HG03045 (cell line): ENCODE measurements around the gene FBXL17.

Experiments
- ATAC-seq: cut with Tn5 transposase; IDR thresholded peaks from one replicate; pipeline ENCODE4 v1.9.1; 2021; ENCODE audit warnings: mild to moderate bottlenecking, moderate library complexity; ENCODE audit not compliant: unreplicated experiment

Gene FBXL17

GRCh38 chr5:107826311-107827000 lies 555.4 kb downstream of the FBXL17 start:
- no peak for ATAC-seq

DNA sequence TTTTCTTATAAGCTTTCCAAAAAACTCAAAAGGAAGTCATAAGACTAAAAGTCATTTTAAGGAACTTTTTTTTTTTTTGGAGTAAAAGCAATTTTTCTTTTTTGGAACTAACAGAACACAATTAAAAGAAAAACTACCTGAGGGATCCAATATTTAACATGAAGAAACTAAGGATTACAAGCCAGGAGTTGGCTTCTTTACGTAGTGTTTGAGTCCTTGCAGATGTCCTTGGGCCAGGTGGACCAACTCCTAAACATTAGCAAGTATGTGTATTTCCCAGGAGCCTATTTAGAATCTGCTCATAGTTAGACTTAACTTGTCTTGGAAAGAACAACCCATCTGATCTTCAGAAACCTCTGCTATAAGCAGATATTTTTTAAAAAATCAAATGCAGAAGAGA lies 557.1 kb downstream of the FBXL17 start:
- no peak for ATAC-seq

GRCh38 chr5:107821288-107821687 lies 560.6 kb downstream of the FBXL17 start:
- no peak for ATAC-seq

DNA sequence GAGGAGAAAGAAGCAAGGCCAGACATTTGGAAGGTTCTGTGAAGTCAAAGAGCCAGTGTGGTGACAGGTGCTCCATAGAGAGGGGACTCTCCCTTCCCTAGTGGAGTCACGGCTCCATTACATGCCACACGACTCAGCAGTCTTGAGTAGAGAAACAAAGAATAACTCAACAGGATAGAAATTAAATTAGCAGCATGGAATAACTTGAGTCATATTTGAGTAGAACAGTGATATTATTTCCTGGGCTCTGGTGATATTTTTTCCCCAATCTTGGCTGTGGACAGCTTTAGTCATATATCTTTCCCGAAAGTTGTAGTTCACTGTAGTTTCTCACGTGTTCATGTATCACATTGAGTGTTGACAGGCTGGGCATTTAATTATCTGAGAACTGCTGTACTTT lies 561.5 kb downstream of the FBXL17 start:
- no peak for ATAC-seq

- ATAC-seq, result no peak
These were observed 563.9 kb downstream of the FBXL17 start for GRCh38 chr5:107817951-107818350.

GRCh38 chr5:107817436-107817835 lies 564.5 kb downstream of the FBXL17 start:
- ATAC-seq, result no peak

DNA sequence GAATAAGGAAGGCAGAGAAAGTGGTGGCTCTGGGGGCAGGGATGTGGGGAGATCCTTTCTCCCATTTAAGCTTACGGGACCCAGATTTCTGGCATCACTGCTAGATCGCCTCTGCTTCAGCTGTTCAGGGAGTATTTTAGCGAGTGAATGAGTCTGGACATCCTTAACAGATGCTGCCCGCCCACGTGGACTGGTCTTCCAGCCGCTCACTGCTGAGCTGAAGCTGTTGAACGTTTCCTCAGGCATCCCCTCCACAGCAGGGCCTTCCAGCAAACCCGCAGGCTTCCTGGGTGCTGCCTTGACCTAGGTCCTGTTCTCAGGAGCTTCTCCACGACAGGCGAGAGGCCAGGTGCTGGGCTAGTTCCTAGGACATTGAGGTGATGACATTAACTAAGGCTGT lies 566.8 kb downstream of the FBXL17 start:
- ATAC-seq, result no peak

DNA sequence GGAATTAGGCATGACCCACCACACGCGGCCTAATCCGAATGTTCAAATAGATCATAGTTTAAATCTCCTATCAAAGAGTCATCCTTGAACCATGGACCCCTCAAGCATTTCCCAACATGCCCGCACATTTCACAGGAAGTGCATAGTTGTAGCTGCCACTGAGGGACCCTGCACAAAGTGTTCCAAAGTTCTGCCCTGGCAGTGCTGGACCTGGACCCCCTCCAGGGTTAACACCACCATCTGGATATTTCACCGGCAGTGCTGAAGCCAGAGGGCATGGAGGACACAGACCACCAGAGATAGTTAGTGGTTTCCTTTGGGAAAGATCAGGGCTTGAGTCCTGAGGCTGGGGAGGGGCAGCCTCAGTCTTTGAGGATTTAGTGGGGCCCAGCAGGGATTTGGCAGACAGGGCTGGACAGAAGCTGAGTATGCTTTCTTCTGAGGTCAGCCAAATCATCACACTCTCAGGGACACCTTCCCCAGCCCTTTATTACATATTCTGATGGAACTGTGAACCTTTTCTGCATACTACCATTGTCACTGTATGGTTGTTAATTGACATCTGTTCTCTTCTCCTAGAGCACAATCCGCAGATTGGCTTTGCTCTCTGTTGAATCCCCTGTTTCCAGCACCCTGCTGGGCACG lies 567.6 kb downstream of the FBXL17 start:
- no peak for ATAC-seq

DNA sequence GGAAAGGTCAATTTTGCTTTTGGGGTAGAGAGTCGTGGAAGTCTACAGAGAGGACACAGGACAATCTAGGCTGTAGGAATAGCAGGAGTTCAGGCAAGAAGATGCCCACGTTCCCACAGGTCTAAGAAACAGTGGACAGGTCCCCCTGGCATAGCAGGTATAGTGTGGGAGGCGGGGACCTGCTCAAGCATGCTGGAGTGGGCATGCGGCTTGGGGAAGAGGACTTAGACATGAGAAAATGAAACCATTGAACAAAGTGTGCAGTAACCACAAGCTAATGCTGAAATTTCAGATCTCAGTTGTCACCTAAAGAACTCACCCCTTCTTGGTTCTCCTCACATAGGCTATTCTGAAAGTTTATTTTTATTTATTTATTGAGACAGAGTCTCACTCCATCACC lies 568.3 kb downstream of the FBXL17 start:
- ATAC-seq, result peak; percentile 70

DNA sequence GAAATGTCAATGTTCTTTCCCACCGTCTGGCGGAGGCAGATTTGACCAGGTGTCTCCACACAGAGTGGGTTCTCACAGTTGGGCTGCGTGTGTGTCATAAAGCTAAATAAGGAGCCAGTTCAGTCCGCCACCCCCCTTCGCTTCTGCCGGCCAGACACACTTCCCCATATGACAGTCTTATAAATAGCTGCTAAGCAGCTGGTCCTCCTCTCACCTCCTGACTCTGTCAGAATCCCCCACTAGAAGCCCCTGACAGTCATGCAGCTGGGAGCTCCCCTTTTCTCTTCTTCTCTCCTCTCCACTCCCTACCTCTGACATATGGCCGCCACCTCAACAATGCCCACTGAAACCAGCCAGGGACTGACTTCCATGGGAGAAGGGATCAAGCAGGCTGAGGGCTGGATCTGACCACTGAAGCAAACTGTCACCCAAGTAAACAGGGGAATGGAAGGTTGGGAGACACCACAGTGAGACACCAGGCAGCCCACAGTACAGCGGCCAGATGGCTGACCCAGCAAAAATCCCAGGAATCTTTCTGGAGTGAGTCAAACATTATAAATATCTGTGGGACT lies 569.2 kb downstream of the FBXL17 start:
- ATAC-seq, result peak; percentile 86

DNA sequence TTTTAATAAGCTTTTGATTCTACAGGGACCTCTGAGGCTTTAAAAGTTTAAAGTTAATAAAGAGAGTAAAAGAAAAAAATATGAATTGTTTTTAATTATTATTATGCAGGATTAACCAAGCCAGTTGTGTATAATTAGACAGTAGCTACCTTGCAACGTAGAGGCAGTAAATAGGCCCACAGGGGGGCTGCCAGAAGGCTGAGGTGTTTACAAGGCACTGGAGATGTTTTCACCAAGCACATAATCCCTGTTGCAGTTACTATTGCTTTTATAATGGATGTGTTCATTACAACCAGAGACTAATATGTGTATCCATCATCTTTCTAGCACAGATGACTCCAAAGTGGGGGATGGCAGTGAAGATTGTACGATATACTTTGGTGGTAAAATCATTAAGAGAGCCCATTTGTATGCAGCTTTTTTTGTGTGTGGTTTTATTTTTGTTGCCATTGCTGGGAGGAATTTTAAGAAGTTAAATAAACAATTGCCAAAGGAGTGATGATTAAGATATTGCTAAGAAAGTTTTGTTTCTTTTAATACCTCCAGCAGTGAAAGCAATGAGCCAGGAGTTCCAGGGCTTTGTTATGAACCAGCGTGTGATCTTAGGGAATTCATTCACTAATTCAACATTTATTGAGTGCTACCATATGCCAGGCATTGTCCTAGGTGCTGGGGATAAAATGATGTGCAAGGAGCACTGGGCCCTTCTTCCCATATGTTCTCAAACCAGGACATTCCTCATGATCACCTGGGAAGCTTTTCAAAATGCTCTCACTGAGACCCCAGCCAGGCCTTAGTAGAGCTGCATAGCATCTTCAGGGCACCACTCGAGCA lies 572.5 kb downstream of the FBXL17 start:
- ATAC-seq, result no peak
